ENCODE measurements around the gene METAP2. TPM values are rescaled to one million over a fixed set of nuclear protein-coding genes. Genes with fewer than 3 reads are reported as not detected.

METAP2 gene
- total and polyA plus RNA-seq, 2 experiments from 2014 or later, result 111 to 159 TPM

DNA sequence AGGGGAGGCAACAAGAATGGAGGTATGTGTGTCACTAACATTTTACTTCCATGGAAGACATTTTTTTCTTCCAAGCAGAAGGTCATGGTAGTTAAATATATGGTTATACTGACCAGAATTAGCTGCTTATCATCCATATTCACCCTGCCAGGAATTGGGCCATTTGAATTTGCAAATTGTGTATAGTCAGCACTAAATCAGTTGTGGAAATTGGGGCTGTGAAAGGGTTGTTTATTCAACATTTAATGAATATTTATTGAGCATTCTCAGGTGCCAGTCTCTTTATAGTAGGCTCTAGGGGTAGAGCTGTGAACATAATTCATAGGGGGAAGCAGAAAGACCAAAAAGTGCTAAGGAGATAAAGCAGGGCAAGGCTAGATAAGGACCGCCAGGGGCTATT, 38.0 kb downstream of the METAP2 start (continued):
- TF ChIP-seq ZNF462 (CRISPR knock-in tag; IDR thresholded peaks at IDR 0.05), result no peak
- no peak for TF ChIP-seq EZH2 (IDR thresholded peaks at IDR 0.05; ENCODE audit: low read depth, unreplicated experiment)

- no peak overlapping the region for H3K4me3 ChIP-seq
- no peaks in the 10 kb centered on the region for H3K27me3 ChIP-seq (ENCODE audit: insufficient read depth)
- Mint-ChIP-seq H3K36me3 (ENCODE audit: low read depth) (peaks cover 76% of the 10 kb centered on the region), H3K27ac (no peak overlapping the region), H3K4me1 (no peaks in the 10 kb centered on the region), H3K9me3 (no peaks in the 10 kb centered on the region), H3K4me3 (no peak overlapping the region), H3K27me3 (ENCODE audit: insufficient read depth, low read depth, poor library complexity) (no peaks in the 10 kb centered on the region)
- H3K9me2 ChIP-seq (ENCODE audit: insufficient read depth), result no peaks in the 10 kb centered on the region
- H4K20me1 ChIP-seq (replicated peaks; ENCODE audit: insufficient read depth), result peaks cover 34% of the 10 kb centered on the region
- ATAC-seq, result no peak
- peak overlapping the region; percentile 48; the same call in 1 of the 2 replicates for H3K27ac ChIP-seq (ENCODE audit: low read depth)
- 0 out of 2 replicates have a peak, but pooled peaks cover 14% of the 10 kb centered on the region for H3K79me2 ChIP-seq (replicated peaks; ENCODE audit: insufficient read depth)
- no peak overlapping the region for H3K4me2 ChIP-seq
- H3K36me3 ChIP-seq (ENCODE audit: insufficient read depth), result peaks cover 51% of the 10 kb centered on the region; the same call in 1 of the 2 replicates
- no peak overlapping the region for H2AFZ ChIP-seq
- H3F3A ChIP-seq (replicated peaks; ENCODE audit: low read depth), result peaks cover 38% of the 10 kb centered on the region
- no peaks in the 10 kb centered on the region for H3K4me1 ChIP-seq (ENCODE audit: insufficient read depth)
- no peak for DNase-seq (ENCODE audit: low spot score)
- no peak for TF ChIP-seq EZH2 (IDR thresholded peaks at IDR 0.05; ENCODE audit: low read depth, unreplicated experiment)
- no peak for TF ChIP-seq JUNB (IDR thresholded peaks at IDR 0.05; ENCODE audit: unreplicated experiment)
- no peak for TF ChIP-seq POLR2AphosphoS5 (IDR thresholded peaks at IDR 0.05; ENCODE audit: low read depth)
These were observed 39.6 kb downstream of the METAP2 start for GRCh38 chr12:95513599-95513998.

- Mint-ChIP-seq H3K27ac (peak overlapping the region; percentile 75; the same call in 1 of the 2 replicates), H3K36me3 (ENCODE audit: low read depth) (peaks cover 80% of the 10 kb centered on the region), H3K4me1 (no peaks in the 10 kb centered on the region), H3K4me3 (no peak overlapping the region), H3K27me3 (ENCODE audit: insufficient read depth, low read depth, poor library complexity) (peaks cover 4% of the 10 kb centered on the region), H3K9me3 (no peaks in the 10 kb centered on the region; the same call in 2 of the 3 replicates)
- Histone ChIP-seq H3K27me3 (ENCODE audit: insufficient read depth) (no peaks in the 10 kb centered on the region), H3F3A (replicated peaks; ENCODE audit: low read depth) (peaks cover 43% of the 10 kb centered on the region), H4K20me1 (replicated peaks; ENCODE audit: insufficient read depth) (peaks cover 29% of the 10 kb centered on the region), H3K4me3 (no peak overlapping the region), H2AFZ (no peak overlapping the region), H3K9me2 (ENCODE audit: insufficient read depth) (no peaks in the 10 kb centered on the region), H3K36me3 (ENCODE audit: insufficient read depth) (peaks cover 59% of the 10 kb centered on the region; the same call in 1 of the 2 replicates), H3K4me2 (no peak overlapping the region), H3K27ac (ENCODE audit: low read depth) (peak overlapping the region; percentile 48), H3K4me1 (ENCODE audit: insufficient read depth) (no peaks in the 10 kb centered on the region), H3K79me2 (replicated peaks; ENCODE audit: insufficient read depth) (0 out of 2 replicates have a peak, but pooled peaks cover 3% of the 10 kb centered on the region)
- ATAC-seq (peak; percentile 51), DNase-seq (ENCODE audit: low spot score) (no peak)
- no peak for TF ChIP-seq EZH2 (IDR thresholded peaks at IDR 0.05; ENCODE audit: low read depth, unreplicated experiment)
- TF ChIP-seq POLR2AphosphoS5 (IDR thresholded peaks at IDR 0.05; ENCODE audit: low read depth), result peak; percentile 57; the same call in 1 of the 2 replicates
- TF ChIP-seq CREB1 (CRISPR knock-in tag; IDR thresholded peaks at IDR 0.05; ENCODE audit: low read depth), result no peak
- TF ChIP-seq ZNF114 (CRISPR knock-in tag; IDR thresholded peaks at IDR 0.05), result no peak
These were observed 41.2 kb downstream of the METAP2 start for GRCh38 chr12:95515197-95515596.

Data from GM23338 (cell line).